Neural cell (in vitro differentiated cells): ENCODE results near the gene MAML3. TPM values are rescaled to one million over a fixed set of nuclear protein-coding genes. Genes with fewer than 3 reads are reported as not detected.

ENCODE experiments used
- H2AFZ ChIP-seq: fragments of 200-600, 300-800 bp; sonication (generic), shearing (Covaris generic); 2 replicates; pipeline ENCODE4 v1.6.0; 2014; ENCODE audit warnings: low read depth, mild to moderate bottlenecking, antibody characterized with exemption, low read length, moderate library complexity
- H3F3A ChIP-seq: fragments of 200-600 bp; shearing (Covaris generic); 2 replicates; pipeline ENCODE4 v1.6.1; 2016; ENCODE audit warnings: mild to moderate bottlenecking, moderate library complexity, mixed read lengths, antibody characterized with exemption, low read length; ENCODE audit not compliant: insufficient read depth, poor library complexity, severe bottlenecking
- H3K27ac ChIP-seq: fragments of 200-600, 300-800 bp; sonication (generic), shearing (Covaris generic); 2 replicates; pipeline ENCODE4 v1.5.1; 2014; ENCODE audit warnings: mild to moderate bottlenecking, low read length, moderate library complexity
- H3K27me3 ChIP-seq: fragments of 300-800, 200-600 bp; sonication (generic), shearing (Covaris generic); 2 replicates; pipeline ENCODE4 v1.6.0; 2014; ENCODE audit warnings: mild to moderate bottlenecking, low read depth, low read length, moderate library complexity; ENCODE audit not compliant: insufficient read depth
- H3K36me3 ChIP-seq: fragments of 300-800, 200-600 bp; sonication (generic), shearing (Covaris generic); 2 replicates; pipeline ENCODE4 v1.5.1; 2014; ENCODE audit warnings: mild to moderate bottlenecking, antibody characterized with exemption, low read length, moderate library complexity; ENCODE audit not compliant: insufficient read depth
- H3K4me2 ChIP-seq: fragments of 300-800, 200-600 bp; sonication (generic), shearing (Covaris generic); 2 replicates; pipeline ENCODE4 v1.6.0; 2014; ENCODE audit warnings: mild to moderate bottlenecking, low read length
- H3K4me3 ChIP-seq: fragments of 300-800, 200-600 bp; sonication (generic), shearing (Covaris generic); 2 replicates; pipeline ENCODE4 v1.5.1; 2014; ENCODE audit warnings: mild to moderate bottlenecking, low read length, moderate library complexity
- H3K79me2 ChIP-seq: fragments of 200-600 bp; shearing (Covaris generic); replicated peaks from 2 replicates; pipeline ENCODE4 v1.6.0; 2014; ENCODE audit warnings: mild to moderate bottlenecking, low read length, moderate library complexity; ENCODE audit not compliant: insufficient read depth
- H3K9ac ChIP-seq: fragments of 300-800, 200-600 bp; sonication (generic), shearing (Covaris generic); 2 replicates; pipeline ENCODE4 v1.6.1; 2016; ENCODE audit warnings: mild to moderate bottlenecking, low read length, mixed read lengths
- H3K9me2 ChIP-seq: fragments of 200-600 bp; shearing (Covaris generic); 2 replicates; pipeline ENCODE4 v1.6.1; 2016; ENCODE audit warnings: mild to moderate bottlenecking, low read length, mixed read lengths; ENCODE audit not compliant: insufficient read depth
- H3K9me3 ChIP-seq: fragments of 200-600, 300-800 bp; sonication (generic), shearing (Covaris generic); 2 replicates; pipeline ENCODE4 v1.6.1; 2016; ENCODE audit warnings: mild to moderate bottlenecking, mixed run types, low read length, moderate library complexity, mixed read lengths
- H4K20me1 ChIP-seq: fragments of 200-600 bp; shearing (Covaris generic); 2 replicates; pipeline ENCODE4 v1.6.1; 2016; ENCODE audit warnings: mild to moderate bottlenecking, mixed run types; ENCODE audit not compliant: insufficient read depth
- EP300 ChIP-seq: fragments of 450-650 bp; conservative IDR thresholded peaks from 2 replicates; pipeline ENCODE4 v1.6.1; 2014; ENCODE audit warnings: antibody characterized with exemption, mild to moderate bottlenecking, moderate library complexity; ENCODE audit not compliant: poor library complexity, severe bottlenecking
- EZH2 ChIP-seq: fragments of 200-600, 300-800 bp; shearing (Covaris generic), sonication (generic); IDR thresholded peaks from 2 replicates; pipeline ENCODE4 v1.6.1; 2014; ENCODE audit warnings: antibody characterized with exemption, low read length, borderline replicate concordance, mild to moderate bottlenecking; ENCODE audit not compliant: insufficient read depth, poor library complexity, severe bottlenecking
- MXI1 ChIP-seq: fragments of 450-650 bp; conservative IDR thresholded peaks from 2 replicates; pipeline ENCODE4 v1.6.1; 2014; ENCODE audit warnings: antibody characterized with exemption, mild to moderate bottlenecking; ENCODE audit not compliant: poor library complexity, severe bottlenecking
- POLR2AphosphoS5 ChIP-seq: IDR thresholded peaks from 2 replicates; pipeline ENCODE4 v1.6.1; 2012
- RAD21 ChIP-seq: fragments of 450-650 bp; conservative IDR thresholded peaks from 2 replicates; pipeline ENCODE4 v1.6.1; 2014; ENCODE audit warnings: antibody characterized with exemption, mild to moderate bottlenecking, moderate library complexity
- SMC3 ChIP-seq: fragments of 450-650 bp; conservative IDR thresholded peaks from 2 replicates; pipeline ENCODE4 v1.6.1; 2014; ENCODE audit warnings: antibody characterized with exemption, mild to moderate bottlenecking, moderate library complexity; ENCODE audit not compliant: poor library complexity
- TAF1 ChIP-seq: IDR thresholded peaks from 2 replicates; pipeline ENCODE4 v1.6.1; 2012; ENCODE audit warnings: low read depth
- polyA plus RNA-seq: library from polyadenylated mRNA; depleted of rRNA; stranded (reverse); fragments of >200 nt; gene quantifications from 2 replicates; pipeline ENCODE4 v1.2.3, GENCODE V29; 2014
- TF ChIP-seq, protein P1 (sequence below): IDR thresholded peaks from 2 replicates; pipeline ENCODE4 v1.6.1; 2012; ENCODE audit warnings: borderline replicate concordance
- TF ChIP-seq, protein P2 (sequence below): fragments of 450-650 bp; IDR thresholded peaks from 2 replicates; pipeline ENCODE4 v1.5.1; 2014; ENCODE audit warnings: antibody characterized with exemption, mild to moderate bottlenecking, moderate library complexity; ENCODE audit not compliant: poor library complexity, severe bottlenecking

Gene MAML3
- polyA plus RNA-seq, 1 donor from 2014 or later: 10.2 TPM

DNA sequence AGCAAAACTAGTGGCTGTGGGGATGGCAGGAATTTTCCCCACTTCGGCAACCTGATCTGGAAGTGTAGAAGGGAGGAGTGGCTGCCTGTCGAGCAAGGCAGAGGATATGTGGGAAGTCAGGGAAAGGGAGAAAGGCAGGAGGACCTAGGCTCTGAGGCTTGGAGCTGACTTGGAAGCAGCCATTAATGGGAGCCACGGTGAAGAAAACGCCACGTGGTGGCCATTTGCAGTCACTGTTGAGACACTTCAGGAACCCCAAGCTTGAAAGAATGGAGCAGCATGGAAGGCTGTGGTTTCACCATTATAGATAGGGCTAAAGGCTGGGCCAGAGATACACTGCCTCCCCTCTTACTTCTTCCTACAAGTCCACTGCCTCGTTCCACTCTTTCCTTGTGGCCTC is 41.8 kb upstream of the MAML3 start:
- Histone ChIP-seq H3K79me2 (no peaks in the 10 kb centered on the region), H3K9me2 (no peaks in the 10 kb centered on the region)
- TF ChIP-seq POLR2AphosphoS5 (no peak), EZH2 (no peak), SMC3 (no peak)
- TF ChIP-seq, protein P1, sequence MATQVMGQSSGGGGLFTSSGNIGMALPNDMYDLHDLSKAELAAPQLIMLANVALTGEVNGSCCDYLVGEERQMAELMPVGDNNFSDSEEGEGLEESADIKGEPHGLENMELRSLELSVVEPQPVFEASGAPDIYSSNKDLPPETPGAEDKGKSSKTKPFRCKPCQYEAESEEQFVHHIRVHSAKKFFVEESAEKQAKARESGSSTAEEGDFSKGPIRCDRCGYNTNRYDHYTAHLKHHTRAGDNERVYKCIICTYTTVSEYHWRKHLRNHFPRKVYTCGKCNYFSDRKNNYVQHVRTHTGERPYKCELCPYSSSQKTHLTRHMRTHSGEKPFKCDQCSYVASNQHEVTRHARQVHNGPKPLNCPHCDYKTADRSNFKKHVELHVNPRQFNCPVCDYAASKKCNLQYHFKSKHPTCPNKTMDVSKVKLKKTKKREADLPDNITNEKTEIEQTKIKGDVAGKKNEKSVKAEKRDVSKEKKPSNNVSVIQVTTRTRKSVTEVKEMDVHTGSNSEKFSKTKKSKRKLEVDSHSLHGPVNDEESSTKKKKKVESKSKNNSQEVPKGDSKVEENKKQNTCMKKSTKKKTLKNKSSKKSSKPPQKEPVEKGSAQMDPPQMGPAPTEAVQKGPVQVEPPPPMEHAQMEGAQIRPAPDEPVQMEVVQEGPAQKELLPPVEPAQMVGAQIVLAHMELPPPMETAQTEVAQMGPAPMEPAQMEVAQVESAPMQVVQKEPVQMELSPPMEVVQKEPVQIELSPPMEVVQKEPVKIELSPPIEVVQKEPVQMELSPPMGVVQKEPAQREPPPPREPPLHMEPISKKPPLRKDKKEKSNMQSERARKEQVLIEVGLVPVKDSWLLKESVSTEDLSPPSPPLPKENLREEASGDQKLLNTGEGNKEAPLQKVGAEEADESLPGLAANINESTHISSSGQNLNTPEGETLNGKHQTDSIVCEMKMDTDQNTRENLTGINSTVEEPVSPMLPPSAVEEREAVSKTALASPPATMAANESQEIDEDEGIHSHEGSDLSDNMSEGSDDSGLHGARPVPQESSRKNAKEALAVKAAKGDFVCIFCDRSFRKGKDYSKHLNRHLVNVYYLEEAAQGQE: no peak
- TF ChIP-seq, protein P2, sequence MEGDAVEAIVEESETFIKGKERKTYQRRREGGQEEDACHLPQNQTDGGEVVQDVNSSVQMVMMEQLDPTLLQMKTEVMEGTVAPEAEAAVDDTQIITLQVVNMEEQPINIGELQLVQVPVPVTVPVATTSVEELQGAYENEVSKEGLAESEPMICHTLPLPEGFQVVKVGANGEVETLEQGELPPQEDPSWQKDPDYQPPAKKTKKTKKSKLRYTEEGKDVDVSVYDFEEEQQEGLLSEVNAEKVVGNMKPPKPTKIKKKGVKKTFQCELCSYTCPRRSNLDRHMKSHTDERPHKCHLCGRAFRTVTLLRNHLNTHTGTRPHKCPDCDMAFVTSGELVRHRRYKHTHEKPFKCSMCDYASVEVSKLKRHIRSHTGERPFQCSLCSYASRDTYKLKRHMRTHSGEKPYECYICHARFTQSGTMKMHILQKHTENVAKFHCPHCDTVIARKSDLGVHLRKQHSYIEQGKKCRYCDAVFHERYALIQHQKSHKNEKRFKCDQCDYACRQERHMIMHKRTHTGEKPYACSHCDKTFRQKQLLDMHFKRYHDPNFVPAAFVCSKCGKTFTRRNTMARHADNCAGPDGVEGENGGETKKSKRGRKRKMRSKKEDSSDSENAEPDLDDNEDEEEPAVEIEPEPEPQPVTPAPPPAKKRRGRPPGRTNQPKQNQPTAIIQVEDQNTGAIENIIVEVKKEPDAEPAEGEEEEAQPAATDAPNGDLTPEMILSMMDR: no peak

DNA sequence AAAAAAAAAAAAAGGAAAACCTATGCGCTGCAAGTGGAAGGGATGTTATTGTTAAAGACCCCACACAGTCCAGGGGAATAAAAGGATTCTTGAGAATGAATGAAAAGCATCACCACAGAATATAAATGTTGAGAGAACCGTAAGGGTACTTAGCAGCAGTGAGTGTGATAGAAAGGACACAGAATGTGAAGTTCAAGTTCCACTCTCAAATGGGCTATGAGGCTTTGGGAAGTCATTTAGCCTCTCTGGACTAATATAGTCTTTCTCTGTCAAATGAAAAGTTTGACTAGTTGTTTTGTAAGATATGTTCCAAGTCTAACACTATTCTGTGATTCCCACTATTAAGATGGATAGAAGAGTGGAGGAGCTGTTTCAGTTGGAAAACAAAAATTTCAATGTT is 35.8 kb upstream of the MAML3 start:
- TF ChIP-seq, protein P2: no peak
- TF ChIP-seq, protein P1: no peak
- no peak for TF ChIP-seq EZH2
- TF ChIP-seq SMC3: no peak
- no peak for TF ChIP-seq TAF1
- TF ChIP-seq MXI1: no peak
- no peak for TF ChIP-seq EP300
- TF ChIP-seq POLR2AphosphoS5: no peak
- no peak for TF ChIP-seq RAD21
- no peaks in the 10 kb centered on the region for H3K36me3 ChIP-seq
- no peak overlapping the region for H3K27ac ChIP-seq
- H3F3A ChIP-seq: no peaks in the 10 kb centered on the region
- H3K9ac ChIP-seq: no peak overlapping the region
- H3K27me3 ChIP-seq: no peaks in the 10 kb centered on the region
- no peaks in the 10 kb centered on the region for H3K9me3 ChIP-seq
- no peaks in the 10 kb centered on the region for H3K9me2 ChIP-seq
- no peaks in the 10 kb centered on the region for H3K79me2 ChIP-seq
- H4K20me1 ChIP-seq: no peaks in the 10 kb centered on the region
- H3K4me2 ChIP-seq: no peak overlapping the region
- H2AFZ ChIP-seq: no peak overlapping the region
- H3K4me3 ChIP-seq: no peak overlapping the region

More for the DNA sequence above, 41.8 kb upstream of the MAML3 start:
- Histone ChIP-seq H3K36me3 (no peaks in the 10 kb centered on the region), H3K9me3 (no peaks in the 10 kb centered on the region), H3K27me3 (no peaks in the 10 kb centered on the region), H3K4me3 (no peak overlapping the region), H3K4me2 (no peak overlapping the region), H3F3A (no peaks in the 10 kb centered on the region), H2AFZ (no peak overlapping the region), H3K9ac (no peak overlapping the region), H4K20me1 (no peaks in the 10 kb centered on the region), H3K27ac (no peak overlapping the region)
